Fibroblast of lung (primary cell): ENCODE results near the gene CEBPE.

Experiments
- CTCF ChIP-seq, 2 donors: IDR thresholded peaks in 1 of 2; conservative IDR thresholded peaks in 1 of 2; 1 replicate in 1 of 2; 2 replicates in 1 of 2; pipeline ENCODE4 v1.5.1; 2011 to 2012; ENCODE audit warnings: low read length in 2 of 2, control low read depth in 1 of 2, inconsistent platforms in 1 of 2, low read depth in 1 of 2, mild to moderate bottlenecking in 1 of 2
- EZH2 ChIP-seq: IDR thresholded peaks from 2 replicates; pipeline ENCODE4 v1.5.1; 2012; ENCODE audit warnings: low read length, control low read depth, mild to moderate bottlenecking; ENCODE audit errors: missing control alignments

- no peak for TF ChIP-seq CTCF (conservative IDR thresholded peaks at IDR 0.05 in 1 of 2, IDR thresholded peaks at IDR 0.05 in 1 of 2; ENCODE audit: low read depth in 1 of 2, low read length in 2 of 2)
- no peak for TF ChIP-seq EZH2
These were observed 6.5 kb downstream of the CEBPE start for GRCh38 chr14:23112359-23113178.
